Measurements from ENCODE around the gene COL17A1. TPM values are rescaled to one million over a fixed set of nuclear protein-coding genes. Genes with fewer than 3 reads are reported as not detected.

Gene COL17A1
- total and polyA plus RNA-seq, 9 of the 15 experiments (the other 6 are each of a cell fraction or from before 2014, with no cell fraction given): not detected

DNA sequence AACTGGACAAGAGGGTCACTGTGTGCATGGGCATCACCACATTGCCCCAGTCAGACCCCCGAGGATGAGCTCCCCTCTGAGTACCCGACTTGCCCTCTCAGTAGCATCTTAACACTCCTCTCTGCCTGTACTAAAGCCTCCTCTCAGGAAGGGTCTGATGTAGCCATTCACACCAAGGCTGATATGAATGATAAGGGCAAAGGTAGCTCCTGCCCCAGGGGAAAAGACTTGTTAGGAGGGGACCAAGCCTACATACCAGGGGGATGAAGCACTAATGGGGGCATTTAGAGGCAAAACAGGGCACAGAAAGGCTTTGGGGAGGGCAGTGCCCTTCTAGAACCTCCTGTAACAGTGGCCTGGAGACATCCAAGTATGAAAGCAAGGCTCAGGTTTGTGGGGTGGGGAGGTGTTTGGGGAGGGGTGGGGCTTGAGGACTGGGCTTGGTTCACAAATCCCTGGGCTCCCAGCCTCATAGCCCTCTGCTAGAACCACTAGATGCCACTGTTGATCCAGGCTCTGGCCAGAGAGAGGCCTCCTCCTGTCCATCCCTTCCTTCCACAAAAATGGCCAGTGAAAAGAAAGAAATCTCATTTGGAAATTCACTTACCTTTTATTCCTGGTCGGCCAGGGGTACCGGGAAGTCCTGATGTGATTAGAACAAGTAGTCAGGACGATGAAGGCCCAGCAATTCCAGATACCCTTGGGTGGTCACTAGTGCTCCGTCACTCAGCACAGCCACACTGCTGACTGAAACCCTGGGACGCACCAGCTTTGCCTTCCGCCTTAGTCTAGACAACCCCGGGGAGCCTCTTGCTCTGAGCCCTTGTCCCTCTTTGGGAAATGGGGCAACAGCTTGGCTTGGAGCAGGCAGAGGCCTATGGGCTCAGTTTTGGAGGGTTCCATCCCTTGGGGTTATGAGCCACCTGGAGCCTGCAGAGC is 40.3 kb downstream of the COL17A1 start:
- in situ Hi-C loops (cut with MboI) (no loop called here), intact Hi-C loops (cut with micrococcal nuclease) (loop anchor here (1.0 to 10.0 kb wide), 3 partner anchors 161 to 307 kb away; partner anchors contain the start of gene CFAP58)
- 10% methylated on average over 8 of the region's 9 CpGs for WGBS (ENCODE audit: insufficient coverage, low coverage, missing lambda C conversion rate)
- no peak overlapping the region for H3K4me3 ChIP-seq
- ChIA-PET CTCF (ENCODE audit: low intra/inter-chr PET ratio) (interaction anchor here (0.6 kb wide), 1 partner anchor 232 kb away, joined by 3 read pairs; no protein-coding TSS in a partner anchor), POLR2A (no interaction called here)
- no peaks in the 10 kb centered on the region for H3K36me3 ChIP-seq (ENCODE audit: control insufficient read depth, insufficient read depth, low read length)
- ATAC-seq (peak; percentile 88), FAIRE-seq (no peak), DNase-seq (ENCODE audit: extremely low read depth in 1 of 4, low spot score in 3 of 4) (peak; percentile 17 to 41 (median 30))
- H3K9ac ChIP-seq (ENCODE audit: insufficient read depth in 1 of 2, low read depth in 2 of 2, low read length in 2 of 2): no peak overlapping the region
- TF ChIP-seq IRF1 (CRISPR knock-in tag; IDR thresholded peaks at IDR 0.05; ENCODE audit: borderline replicate concordance) (no peak), ZNF197 (CRISPR knock-in tag; IDR thresholded peaks at IDR 0.05; ENCODE audit: low read depth) (no peak), RAD21 (CRISPR knock-in tag; conservative IDR thresholded peaks at IDR 0.05 in 1 of 2, IDR thresholded peaks at IDR 0.05 in 1 of 2) (peak; percentile 48 to 70), STAG1 (CRISPR knock-in tag; IDR thresholded peaks at IDR 0.05; ENCODE audit: borderline replicate concordance) (peak; percentile 15; the same call in 1 of the 2 replicates)
- TF ChIP-seq, protein P1, sequence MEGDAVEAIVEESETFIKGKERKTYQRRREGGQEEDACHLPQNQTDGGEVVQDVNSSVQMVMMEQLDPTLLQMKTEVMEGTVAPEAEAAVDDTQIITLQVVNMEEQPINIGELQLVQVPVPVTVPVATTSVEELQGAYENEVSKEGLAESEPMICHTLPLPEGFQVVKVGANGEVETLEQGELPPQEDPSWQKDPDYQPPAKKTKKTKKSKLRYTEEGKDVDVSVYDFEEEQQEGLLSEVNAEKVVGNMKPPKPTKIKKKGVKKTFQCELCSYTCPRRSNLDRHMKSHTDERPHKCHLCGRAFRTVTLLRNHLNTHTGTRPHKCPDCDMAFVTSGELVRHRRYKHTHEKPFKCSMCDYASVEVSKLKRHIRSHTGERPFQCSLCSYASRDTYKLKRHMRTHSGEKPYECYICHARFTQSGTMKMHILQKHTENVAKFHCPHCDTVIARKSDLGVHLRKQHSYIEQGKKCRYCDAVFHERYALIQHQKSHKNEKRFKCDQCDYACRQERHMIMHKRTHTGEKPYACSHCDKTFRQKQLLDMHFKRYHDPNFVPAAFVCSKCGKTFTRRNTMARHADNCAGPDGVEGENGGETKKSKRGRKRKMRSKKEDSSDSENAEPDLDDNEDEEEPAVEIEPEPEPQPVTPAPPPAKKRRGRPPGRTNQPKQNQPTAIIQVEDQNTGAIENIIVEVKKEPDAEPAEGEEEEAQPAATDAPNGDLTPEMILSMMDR (IDR thresholded peaks at IDR 0.05 in 2 of 3, conservative IDR thresholded peaks at IDR 0.05 in 1 of 3; ENCODE audit: insufficient read depth in 2 of 3, low read depth in 1 of 3, low read length in 3 of 3): peak; percentile 38 to 57 (median 44); a peak in 5 of 6 replicates
- no peaks in the 10 kb centered on the region for H3K79me2 ChIP-seq (ENCODE audit: control insufficient read depth, insufficient read depth, low read length)
- H3K4me2 ChIP-seq (ENCODE audit: insufficient read depth, low read length): no peak overlapping the region
- H3K9me3 ChIP-seq (replicated peaks; ENCODE audit: control insufficient read depth, insufficient read depth, low read depth, low read length): no peaks in the 10 kb centered on the region
- H3K27me3 ChIP-seq (ENCODE audit: control insufficient read depth in 2 of 2, insufficient read depth in 2 of 2, low read length in 2 of 2): peaks cover 9 to 78% of the 10 kb centered on the region in 2 experiments; a peak in 3 of 5 replicates
- H3K27ac ChIP-seq (ENCODE audit: extremely low read depth, low read depth, low read length): no peak overlapping the region
- no peak overlapping the region for H2AFZ ChIP-seq (ENCODE audit: low read depth, low read length)
- H3K4me1 ChIP-seq (replicated peaks in 1 of 2; ENCODE audit: control insufficient read depth in 2 of 2, insufficient read depth in 2 of 2, low read length in 2 of 2): no peaks in the 10 kb centered on the region; a peak in 1 of 5 replicates
- H3K9me1 ChIP-seq (ENCODE audit: control insufficient read depth, insufficient read depth, low read length): no peaks in the 10 kb centered on the region
- BruUV-seq (replicated peaks): no TSS peak
- H4K20me1 ChIP-seq (replicated peaks; ENCODE audit: control insufficient read depth, insufficient read depth, low read length): no peaks in the 10 kb centered on the region
